Endometrial microvascular endothelial cells (primary cell): Measurements from ENCODE around the gene TTC33. TPM values are rescaled to one million over a fixed set of nuclear protein-coding genes. Genes with fewer than 3 reads are reported as not detected.
"Not testable (repeated sequence)": the region's sequence is repeated elsewhere in the genome, so short reads cannot be mapped to it uniquely, and the experiment has no call there.

Experiments
- in situ Hi-C: cut with HindIII; loops from 2 replicates; pipeline ENCODE4 v1.10.0; 2017; ENCODE audit warnings: low sequenced_read_pairs, low pct_unique_long_range_greater_than_20kb; ENCODE audit errors: inconsistent ontology term
- total RNA-seq: library from RNA; depleted of rRNA; stranded (reverse); fragments of >200 nt; gene quantifications from one replicate; pipeline ENCODE4 v1.2.3, GENCODE V29; 2015; ENCODE audit errors: inconsistent ontology term

The TTC33 gene
- total RNA-seq, 1 donor from 2014 or later: 10.3 TPM

GRCh38 chr5:40734986-40735385, 20.8 kb downstream of the TTC33 start:
- in situ Hi-C loops: no loop called here

DNA sequence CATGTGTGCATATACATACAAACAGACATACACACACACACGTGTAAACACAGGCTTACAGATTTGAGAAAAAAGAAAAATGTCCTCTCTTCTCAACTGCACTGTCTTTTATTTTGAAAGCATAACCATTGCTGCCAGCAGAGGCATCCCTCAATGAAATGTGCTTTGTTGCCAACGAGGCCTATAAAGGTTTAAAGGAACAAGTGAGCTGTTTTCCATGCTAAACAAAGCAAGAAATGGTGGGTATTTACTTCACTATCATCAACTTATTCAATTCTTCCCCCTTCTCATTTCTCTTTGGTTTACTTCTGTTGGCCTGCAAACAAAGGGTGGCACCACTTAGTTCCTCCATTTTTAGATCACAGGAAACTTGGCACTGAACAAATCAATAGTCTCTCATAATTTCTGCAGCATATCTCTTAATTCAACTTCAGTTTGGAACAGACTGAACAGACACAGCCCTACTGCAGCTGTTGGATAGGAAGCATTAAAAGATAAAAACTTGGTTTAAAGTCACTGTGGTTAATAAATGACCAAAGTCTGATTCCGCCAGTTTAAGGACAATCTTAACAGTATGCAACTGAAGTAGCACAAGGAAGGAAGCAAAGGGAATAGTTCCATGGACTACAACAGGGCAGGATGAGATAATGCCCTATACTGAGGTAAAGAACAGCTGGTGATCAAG, 21.7 kb downstream of the TTC33 start:
- in situ Hi-C loops: no loop called here

DNA sequence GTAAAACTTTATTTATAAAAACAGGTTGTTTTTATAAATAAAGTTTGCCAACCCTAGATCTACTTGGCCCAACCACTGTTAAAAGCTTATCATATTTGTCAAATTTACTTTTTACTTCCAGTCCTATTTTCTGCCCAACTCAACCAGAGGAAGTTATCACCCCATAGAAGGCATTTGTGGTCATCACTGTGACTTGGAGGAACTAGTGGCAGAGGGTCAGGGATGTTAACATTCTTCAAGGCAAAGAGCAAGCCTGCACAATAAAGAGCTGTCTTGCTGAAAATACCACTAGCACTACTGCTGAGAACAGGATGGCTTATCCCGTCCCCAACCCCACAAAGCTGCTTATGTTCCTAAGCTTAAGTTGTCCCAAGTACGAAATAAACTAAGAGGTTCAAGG, 22.3 kb downstream of the TTC33 start:
- in situ Hi-C loops: no loop called here

- in situ Hi-C loops: not testable (repeated sequence)
Measured at GRCh38 chr5:40722497-40722911, 33.3 kb downstream of the TTC33 start.

DNA sequence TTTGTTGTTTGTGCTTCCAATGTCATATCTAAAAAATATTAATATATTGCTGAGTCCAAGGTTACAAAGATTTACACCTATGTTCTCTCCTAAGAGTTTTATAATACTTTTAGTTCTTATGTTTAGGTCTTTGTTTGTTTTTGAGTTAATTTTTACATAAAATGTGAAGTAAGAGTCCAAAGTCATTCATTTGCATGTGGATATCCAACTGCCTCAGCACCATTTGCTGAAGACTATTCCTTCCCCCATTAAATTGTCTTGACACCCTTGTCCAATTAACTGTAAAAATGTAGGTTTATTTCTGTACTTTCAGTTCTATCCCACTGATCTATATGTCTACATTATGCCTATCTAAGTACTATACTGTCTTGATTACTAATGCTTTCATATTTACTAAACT, 35.7 kb downstream of the TTC33 start:
- in situ Hi-C loops: no loop called here

DNA sequence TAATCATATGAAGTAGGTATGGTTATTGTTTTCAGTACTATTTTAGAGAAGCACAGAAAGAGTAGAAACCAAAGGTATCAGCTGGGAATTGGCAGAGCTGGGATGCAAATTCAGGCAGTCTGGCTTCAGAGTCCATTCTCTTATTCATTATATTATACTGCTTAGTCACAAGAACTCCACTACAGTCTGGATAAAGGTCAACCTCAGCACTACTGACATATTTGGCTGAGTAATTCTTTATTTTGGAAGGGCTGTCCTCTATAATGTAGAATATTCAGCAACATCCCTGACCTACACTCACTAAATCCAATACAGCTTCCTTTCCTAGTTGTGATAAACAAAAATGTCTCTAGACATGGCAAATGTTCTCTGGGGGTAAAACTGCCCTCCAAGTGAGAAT, 38.5 kb downstream of the TTC33 start:
- in situ Hi-C loops: no loop called here

- in situ Hi-C loops: no loop called here
Measured at GRCh38 chr5:40716590-40716989, 39.2 kb downstream of the TTC33 start.

DNA sequence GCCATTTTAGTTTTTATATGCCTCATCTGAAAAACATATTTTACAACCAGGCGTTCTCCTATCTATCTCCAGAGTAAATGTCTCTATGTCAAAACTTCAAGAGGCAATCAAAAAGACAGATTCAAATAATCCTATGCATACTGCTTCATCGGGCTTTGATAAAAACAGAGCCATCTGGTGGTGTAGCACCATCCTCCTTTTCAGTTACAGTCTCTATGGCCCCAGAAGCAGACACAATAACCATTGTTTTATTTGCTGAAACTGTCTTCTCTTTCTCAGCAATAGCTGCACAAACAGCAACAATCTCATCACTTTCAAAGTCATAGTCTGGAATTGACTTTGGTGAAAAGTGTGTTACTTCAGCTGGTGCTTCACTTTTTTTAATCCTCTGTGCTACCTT, 39.8 kb downstream of the TTC33 start:
- in situ Hi-C loops: no loop called here

DNA sequence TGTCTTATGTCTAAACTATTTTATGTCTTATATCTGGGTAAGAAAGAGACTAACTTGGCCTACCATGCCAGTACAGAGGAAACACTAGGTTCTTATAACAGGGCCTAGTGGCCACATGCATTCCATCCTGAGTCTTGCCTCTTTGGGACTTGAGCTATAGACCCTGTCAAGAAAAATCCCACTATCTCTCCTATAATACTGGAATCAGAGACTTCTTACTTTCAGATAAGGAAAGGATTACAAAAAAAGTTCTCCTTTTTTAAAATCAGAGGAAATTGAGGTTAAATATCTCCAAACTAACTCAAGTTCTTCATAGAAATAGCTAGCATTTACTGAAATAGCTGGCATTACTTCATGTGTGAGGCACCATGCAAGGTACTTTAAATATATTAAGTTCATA, 41.8 kb downstream of the TTC33 start:
- in situ Hi-C loops: no loop called here

- in situ Hi-C loops: not testable (repeated sequence)
Measured at GRCh38 chr5:40710575-40710974, 45.2 kb downstream of the TTC33 start.

DNA sequence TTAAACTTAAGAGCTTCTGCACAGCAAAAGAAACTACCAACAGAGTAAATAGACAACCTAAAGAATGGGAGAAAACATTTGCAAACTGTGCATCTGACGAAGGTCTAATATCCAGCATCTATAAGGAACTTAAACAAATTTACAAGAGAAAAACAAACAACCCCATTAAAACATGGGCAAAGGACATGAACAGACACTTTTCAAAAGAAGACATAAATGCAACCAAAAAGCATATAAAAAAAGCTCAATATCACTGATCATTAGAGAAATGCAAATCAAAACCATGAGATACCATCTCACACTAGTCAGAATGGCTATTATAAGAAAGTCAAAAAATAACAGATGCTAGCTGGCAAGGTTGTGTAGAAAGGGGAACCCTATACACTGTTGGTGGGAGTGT, 50.3 kb downstream of the TTC33 start:
- in situ Hi-C loops: not testable (repeated sequence)

- in situ Hi-C loops: not testable (repeated sequence)
Measured at GRCh38 chr5:40702027-40702426, 53.7 kb downstream of the TTC33 start.

- in situ Hi-C loops: no loop called here
Measured at GRCh38 chr5:40700116-40700782, 55.5 kb downstream of the TTC33 start.

- in situ Hi-C loops: no loop called here
Measured at GRCh38 chr5:40694433-40694832, 61.3 kb downstream of the TTC33 start.

GRCh38 chr5:40691894-40692293, 63.9 kb downstream of the TTC33 start:
- in situ Hi-C loops: no loop called here

DNA sequence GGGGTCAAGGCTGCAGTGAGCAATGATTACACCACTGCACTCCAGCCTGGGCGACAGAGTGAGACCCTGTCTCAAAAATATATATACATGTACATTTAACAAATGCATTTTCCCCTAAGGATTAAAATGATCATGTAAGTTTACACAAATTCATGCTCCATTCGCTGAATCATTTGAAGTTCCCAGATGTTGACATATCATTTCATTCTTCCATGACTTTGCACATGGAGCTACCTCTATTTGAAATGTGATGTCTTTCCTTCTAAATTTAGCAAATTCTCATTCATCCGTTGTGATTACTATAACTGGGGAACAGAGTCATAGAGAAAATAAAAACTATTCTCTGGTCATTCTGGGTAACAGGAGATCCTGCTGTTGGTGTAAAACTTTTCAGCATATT, 65.5 kb downstream of the TTC33 start:
- in situ Hi-C loops: no loop called here

DNA sequence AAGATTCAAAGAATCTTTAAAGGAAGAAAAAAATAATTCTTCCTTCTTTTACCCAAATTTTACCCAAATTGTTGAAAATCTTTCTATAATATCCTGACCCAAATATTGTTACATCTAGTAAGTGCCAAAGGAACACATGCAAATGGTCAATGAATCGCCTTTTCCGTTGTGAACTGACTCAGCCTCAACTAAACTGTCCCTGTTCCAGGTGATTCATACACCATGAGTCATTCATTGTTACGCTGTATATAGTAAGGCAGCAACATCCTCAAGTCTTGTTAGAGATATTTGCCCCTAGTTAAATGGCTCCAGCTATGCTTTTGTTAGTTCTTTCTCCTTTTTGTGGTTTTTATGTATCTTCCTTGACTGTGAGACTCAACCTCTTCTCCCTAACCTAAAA, 66.3 kb downstream of the TTC33 start:
- in situ Hi-C loops: loop anchor here (10.0 kb wide), 1 partner anchor 975 kb away; no protein-coding TSS in a partner anchor

DNA sequence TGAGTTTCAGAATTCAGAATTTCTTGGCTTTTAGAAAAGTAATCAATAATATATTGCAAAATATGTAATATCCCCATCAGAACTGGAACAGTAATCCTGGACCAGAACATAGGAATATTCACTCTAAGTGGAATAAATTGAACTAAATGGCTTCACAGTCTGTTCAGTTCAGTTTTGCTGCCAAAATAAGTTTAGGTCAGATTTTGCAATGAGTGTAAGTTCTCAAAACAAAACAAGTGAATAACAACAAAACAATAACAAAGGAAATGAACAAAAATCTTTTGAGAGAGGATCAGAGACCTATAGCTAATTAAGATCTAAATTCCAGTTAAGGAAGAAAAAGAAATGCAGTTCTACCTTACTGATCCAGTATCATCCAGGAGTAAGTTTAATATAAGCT, 66.8 kb downstream of the TTC33 start:
- in situ Hi-C loops: loop anchor here (10.0 kb wide), 1 partner anchor 974 kb away; no protein-coding TSS in a partner anchor

GRCh38 chr5:40688127-40688761, 67.5 kb downstream of the TTC33 start:
- in situ Hi-C loops: loop anchor here (10.0 kb wide), 1 partner anchor 973 kb away; no protein-coding TSS in a partner anchor

- in situ Hi-C loops: loop anchor here (10.0 kb wide), 1 partner anchor 973 kb away; no protein-coding TSS in a partner anchor
Measured at GRCh38 chr5:40687321-40687720, 68.4 kb downstream of the TTC33 start.
